Trophoblast cell (in vitro differentiated cells and primary cell): ENCODE results near the gene CDHR5.

ENCODE experiments used
- DNase-seq, 2 donors: peaks; one replicate each; pipeline ENCODE4 v3.0.0-alpha.2; 2016
- H2AFZ ChIP-seq: 2 replicates; pipeline ENCODE4 v1.6.1; 2013; ENCODE audit warnings: low read length, moderate library complexity, mild to moderate bottlenecking; ENCODE audit not compliant: insufficient read depth, poor library complexity
- H2AK5ac ChIP-seq: 2 replicates; pipeline ENCODE4 v1.6.1; 2013; ENCODE audit warnings: mild to moderate bottlenecking, low read length
- H2BK120ac ChIP-seq: 2 replicates; pipeline ENCODE4 v1.6.1; 2013; ENCODE audit warnings: low read length, mild to moderate bottlenecking, moderate library complexity; ENCODE audit not compliant: insufficient read depth, poor library complexity
- H2BK12ac ChIP-seq: 2 replicates; pipeline ENCODE4 v1.6.1; 2013; ENCODE audit warnings: mild to moderate bottlenecking, low read length, moderate library complexity
- H2BK5ac ChIP-seq: 2 replicates; pipeline ENCODE4 v1.6.1; 2013; ENCODE audit warnings: low read length, low read depth, moderate library complexity, mild to moderate bottlenecking; ENCODE audit not compliant: poor library complexity
- H3K14ac ChIP-seq: 2 replicates; pipeline ENCODE4 v1.6.1; 2013; ENCODE audit warnings: mild to moderate bottlenecking, low read length
- H3K18ac ChIP-seq: 2 replicates; pipeline ENCODE4 v1.6.1; 2013; ENCODE audit warnings: mild to moderate bottlenecking, low read length
- H3K23ac ChIP-seq: 2 replicates; pipeline ENCODE4 v1.6.1; 2013; ENCODE audit warnings: low read length
- H3K27ac ChIP-seq: 2 replicates; pipeline ENCODE4 v1.5.1; 2013; ENCODE audit warnings: low read depth, mild to moderate bottlenecking, inconsistent platforms, low read length, moderate library complexity
- H3K27me3 ChIP-seq: 2 replicates; pipeline ENCODE4 v1.6.1; 2013; ENCODE audit warnings: inconsistent platforms, mild to moderate bottlenecking, low read length, moderate library complexity; ENCODE audit not compliant: insufficient read depth
- H3K36me3 ChIP-seq, 2 experiments: 1 replicate in 1 of 2; 2 replicates in 1 of 2; pipeline ENCODE4 v1.6.1; 2013; ENCODE audit warnings: low read length in 2 of 2, mild to moderate bottlenecking in 2 of 2, moderate library complexity in 1 of 2; ENCODE audit not compliant: insufficient read depth in 2 of 2, control insufficient read depth in 1 of 2
- H3K4ac ChIP-seq: 2 replicates; pipeline ENCODE4 v1.6.1; 2013; ENCODE audit warnings: low read depth, mild to moderate bottlenecking, low read length, moderate library complexity
- H3K4me1 ChIP-seq, 2 experiments: 1 replicate in 1 of 2; 2 replicates in 1 of 2; pipeline ENCODE4 v1.6.1; 2013; ENCODE audit warnings: low read length in 2 of 2, mild to moderate bottlenecking in 2 of 2, moderate library complexity in 1 of 2; ENCODE audit not compliant: insufficient read depth in 2 of 2, control insufficient read depth in 1 of 2
- H3K4me2 ChIP-seq: 2 replicates; pipeline ENCODE4 v1.6.1; 2013; ENCODE audit warnings: inconsistent platforms, mild to moderate bottlenecking, low read length, moderate library complexity
- H3K4me3 ChIP-seq: 2 replicates; pipeline ENCODE4 v1.5.1; 2013; ENCODE audit warnings: mild to moderate bottlenecking, low read depth, low read length, inconsistent platforms
- H3K79me1 ChIP-seq: one replicate; pipeline ENCODE4 v1.6.1; 2013; ENCODE audit warnings: low read length
- H3K79me2 ChIP-seq: 2 replicates; pipeline ENCODE4 v1.6.1; 2013; ENCODE audit warnings: low read length, mild to moderate bottlenecking; ENCODE audit not compliant: control insufficient read depth, insufficient read depth, poor library complexity
- H3K9ac ChIP-seq: 2 replicates; pipeline ENCODE4 v1.6.1; 2013; ENCODE audit warnings: mild to moderate bottlenecking, low read length
- H3K9me3 ChIP-seq: 2 replicates; pipeline ENCODE4 v1.6.1; 2013; ENCODE audit warnings: low read depth, mild to moderate bottlenecking, control low read depth, inconsistent platforms, low read length; ENCODE audit not compliant: insufficient read depth
- H4K12ac ChIP-seq: 2 replicates; pipeline ENCODE4 v1.6.1; 2013; ENCODE audit warnings: low read depth, mild to moderate bottlenecking, low read length, moderate library complexity
- H4K8ac ChIP-seq: 2 replicates; pipeline ENCODE4 v1.6.1; 2013; ENCODE audit warnings: low read depth, mild to moderate bottlenecking, low read length, moderate library complexity
- H4K91ac ChIP-seq: one replicate; pipeline ENCODE4 v1.6.1; 2013; ENCODE audit warnings: low read depth, mild to moderate bottlenecking, low read length, moderate library complexity
- WGBS: extraction: QIAGEN DNeasy Blood & Tissue Kit; methylation state at CpG from one replicate; pipeline ENCODE4 v1.1.7; 2013; ENCODE audit warnings: missing lambda C conversion rate; ENCODE audit not compliant: insufficient read length, insufficient coverage; ENCODE audit errors: extremely low coverage; 5-methylcytosine and 5-hydroxymethylcytosine counted together

Gene CDHR5

DNA sequence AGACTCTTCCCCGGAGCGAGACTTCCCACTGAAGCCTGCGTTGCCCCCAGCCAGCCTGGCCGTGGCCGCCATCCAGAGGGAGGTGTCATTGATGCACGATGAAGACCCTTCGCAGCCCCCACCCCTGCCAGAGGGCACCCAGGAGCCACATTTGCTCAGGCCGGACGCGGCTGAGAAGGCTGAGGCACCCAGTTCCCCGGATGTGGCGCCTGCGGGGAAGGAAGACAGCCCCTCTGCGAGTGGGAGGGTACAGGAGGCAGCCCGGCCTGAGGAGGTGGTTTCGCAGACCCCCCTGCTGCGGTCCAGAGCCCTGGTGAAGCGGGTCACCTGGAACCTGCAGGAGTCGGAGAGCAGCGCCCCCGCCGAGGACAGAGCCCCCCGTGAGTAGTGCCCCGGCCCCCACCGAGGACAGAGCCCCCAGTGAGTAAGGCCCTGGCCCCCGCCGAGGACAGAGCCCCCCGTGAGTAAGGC lies 15.4 kb downstream of the CDHR5 start:
- no peak for DNase-seq
- peaks cover 5 to 7% of the 10 kb centered on the region in 2 experiments for H3K4me1 ChIP-seq
- no peak overlapping the region for H2BK5ac ChIP-seq
- H2BK120ac ChIP-seq = no peak overlapping the region
- no peak overlapping the region for H3K4me2 ChIP-seq
- no peaks in the 10 kb centered on the region for H3K79me2 ChIP-seq
- H3K79me1 ChIP-seq = no peaks in the 10 kb centered on the region
- H3K27me3 ChIP-seq = no peaks in the 10 kb centered on the region
- no CpG with 5 or more reads among the region's 28 CpGs for WGBS
- no peak overlapping the region for H4K8ac ChIP-seq
- no peak overlapping the region for H4K12ac ChIP-seq
- H3K9ac ChIP-seq = no peak overlapping the region
- no peak overlapping the region for H3K14ac ChIP-seq
- H3K23ac ChIP-seq = no peak overlapping the region
- no peak overlapping the region for H2AK5ac ChIP-seq
- H4K91ac ChIP-seq = no peak overlapping the region
- no peaks in the 10 kb centered on the region for H3K9me3 ChIP-seq
- H3K4ac ChIP-seq = no peak overlapping the region
- peaks cover 92 to 94% of the 10 kb centered on the region in 2 experiments for H3K36me3 ChIP-seq
- no peak overlapping the region for H2AFZ ChIP-seq
- H3K27ac ChIP-seq = no peak overlapping the region
- H3K4me3 ChIP-seq = no peak overlapping the region
- no peak overlapping the region for H3K18ac ChIP-seq
- H2BK12ac ChIP-seq = no peak overlapping the region

GRCh38 chr11:608791-609251 lies 15.9 kb downstream of the CDHR5 start:
- H2BK120ac ChIP-seq = no peak overlapping the region
- no peak overlapping the region for H2AK5ac ChIP-seq
- no CpG with 5 or more reads among the region's 28 CpGs for WGBS
- H4K91ac ChIP-seq = no peak overlapping the region
- peaks cover 2% of the 10 kb centered on the region in 2 experiments for H3K4me1 ChIP-seq
- DNase-seq = no peak
- no peak overlapping the region for H3K27ac ChIP-seq
- no peak overlapping the region for H2BK12ac ChIP-seq
- no peaks in the 10 kb centered on the region for H3K79me1 ChIP-seq
- H3K9me3 ChIP-seq = no peaks in the 10 kb centered on the region
- H3K4me2 ChIP-seq = no peak overlapping the region
- no peak overlapping the region for H3K9ac ChIP-seq
- no peak overlapping the region for H3K14ac ChIP-seq
- no peak overlapping the region for H2BK5ac ChIP-seq
- peaks cover 93 to 95% of the 10 kb centered on the region in 2 experiments for H3K36me3 ChIP-seq
- no peak overlapping the region for H2AFZ ChIP-seq
- H3K4ac ChIP-seq = no peak overlapping the region
- H4K8ac ChIP-seq = no peak overlapping the region
- H3K27me3 ChIP-seq = no peaks in the 10 kb centered on the region
- H3K4me3 ChIP-seq = no peak overlapping the region
- no peaks in the 10 kb centered on the region for H3K79me2 ChIP-seq
- H3K18ac ChIP-seq = no peak overlapping the region
- H4K12ac ChIP-seq = no peak overlapping the region
- H3K23ac ChIP-seq = no peak overlapping the region

DNA sequence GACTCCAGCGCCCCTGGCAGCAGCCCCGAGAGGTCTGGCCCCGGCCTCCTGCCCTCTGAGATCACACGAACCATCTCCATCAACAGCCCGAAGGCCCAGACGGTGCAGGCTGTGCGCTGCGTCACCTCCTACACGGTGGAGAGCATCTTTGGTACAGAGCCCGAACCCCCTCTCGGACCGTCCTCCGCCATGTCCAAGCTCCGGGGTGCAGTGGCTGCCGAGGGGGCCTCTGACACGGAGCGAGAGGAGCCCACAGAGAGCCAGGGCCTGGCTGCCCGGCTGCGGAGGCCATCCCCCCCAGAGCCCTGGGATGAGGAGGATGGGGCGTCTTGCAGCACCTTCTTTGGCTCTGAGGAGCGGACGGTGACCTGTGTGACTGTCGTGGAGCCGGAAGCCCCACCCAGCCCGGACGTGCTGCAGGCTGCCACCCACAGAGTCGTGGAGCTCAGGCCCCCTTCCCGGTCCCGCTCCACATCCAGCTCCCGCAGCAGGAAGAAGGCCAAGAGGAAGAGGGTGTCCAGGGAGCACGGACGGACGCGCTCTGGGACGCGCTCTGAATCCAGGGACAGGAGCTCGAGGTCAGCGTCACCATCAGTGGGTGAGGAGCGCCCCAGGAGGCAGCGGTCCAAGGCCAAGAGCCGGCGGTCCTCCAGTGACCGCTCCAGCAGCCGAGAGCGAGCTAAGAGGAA lies 16.6 kb downstream of the CDHR5 start:
- DNase-seq = no peak
- Histone ChIP-seq H3K36me3 (peaks cover 96 to 98% of the 10 kb centered on the region in 2 experiments), H3K23ac (no peak overlapping the region), H3K79me2 (no peaks in the 10 kb centered on the region), H2AK5ac (no peak overlapping the region), H3K9ac (no peak overlapping the region), H3K18ac (no peak overlapping the region), H4K8ac (no peak overlapping the region), H2BK5ac (no peak overlapping the region), H2BK12ac (no peak overlapping the region), H4K12ac (peak overlapping the region; percentile 56), H3K79me1 (no peaks in the 10 kb centered on the region), H3K4me2 (no peak overlapping the region), H3K4ac (no peak overlapping the region), H3K27me3 (no peaks in the 10 kb centered on the region), H2AFZ (no peak overlapping the region), H2BK120ac (no peak overlapping the region), H3K27ac (no peak overlapping the region), H3K4me1 (no peaks in the 10 kb centered on the region), H4K91ac (no peak overlapping the region), H3K4me3 (no peak overlapping the region), H3K9me3 (no peaks in the 10 kb centered on the region), H3K14ac (no peak overlapping the region)
- no CpG with 5 or more reads among the region's 45 CpGs for WGBS

GRCh38 chr11:607020-607780 lies 17.6 kb downstream of the CDHR5 start:
- Histone ChIP-seq H2BK5ac (no peak overlapping the region), H4K91ac (no peak overlapping the region), H3K79me1 (no peaks in the 10 kb centered on the region), H3K9me3 (no peaks in the 10 kb centered on the region), H3K4me1 (no peaks in the 10 kb centered on the region), H3K14ac (no peak overlapping the region), H2BK120ac (no peak overlapping the region), H3K79me2 (no peaks in the 10 kb centered on the region), H3K27me3 (no peaks in the 10 kb centered on the region), H2AK5ac (no peak overlapping the region), H3K4me2 (no peak overlapping the region), H3K18ac (no peak overlapping the region), H2AFZ (no peak overlapping the region), H3K9ac (no peak overlapping the region), H3K4ac (no peak overlapping the region), H4K8ac (no peak overlapping the region), H3K27ac (no peak overlapping the region), H3K4me3 (no peak overlapping the region), H3K36me3 (peaks cover 95 to 96% of the 10 kb centered on the region in 2 experiments), H2BK12ac (no peak overlapping the region), H4K12ac (no peak overlapping the region), H3K23ac (no peak overlapping the region)
- DNase-seq = no peak
- no CpG with 5 or more reads among the region's 35 CpGs for WGBS
